Activated CD8-positive, alpha-beta memory T cell treated with anti-CD3 and anti-CD28 coated beads for 24 hours (primary cell): ENCODE results near the gene PTPRK.
"Not testable (repeated sequence)": the region's sequence is repeated elsewhere in the genome, so short reads cannot be mapped to it uniquely, and the experiment has no call there.

Source experiments
- DNase-seq: peaks from one replicate; pipeline ENCODE4 v3.0.0-alpha.2; 2020

PTPRK gene

GRCh38 chr6:128487055-128487454 lies 33.3 kb downstream of the PTPRK start:
- no peak for DNase-seq

- DNase-seq, result not testable (repeated sequence)
Observed at GRCh38 chr6:128486580-128486979, 33.8 kb downstream of the PTPRK start.

- DNase-seq, result no peak
Observed at GRCh38 chr6:128483472-128484135, 36.8 kb downstream of the PTPRK start.

GRCh38 chr6:128482642-128483041 lies 37.8 kb downstream of the PTPRK start:
- DNase-seq, result no peak

GRCh38 chr6:128479991-128480390 lies 40.4 kb downstream of the PTPRK start:
- no peak for DNase-seq

GRCh38 chr6:128479048-128479666 lies 41.2 kb downstream of the PTPRK start:
- no peak for DNase-seq

GRCh38 chr6:128478230-128479047 lies 42.0 kb downstream of the PTPRK start:
- no peak for DNase-seq

- DNase-seq, result no peak
Observed at GRCh38 chr6:128474933-128475332, 45.5 kb downstream of the PTPRK start.

- DNase-seq, result no peak
Observed at GRCh38 chr6:128474481-128474880, 45.9 kb downstream of the PTPRK start.

GRCh38 chr6:128471907-128472306 lies 48.5 kb downstream of the PTPRK start:
- DNase-seq, result no peak

- no peak for DNase-seq
Observed at GRCh38 chr6:128465368-128466343, 54.7 kb downstream of the PTPRK start.

- no peak for DNase-seq
Observed at GRCh38 chr6:128464790-128465189, 55.6 kb downstream of the PTPRK start.

GRCh38 chr6:128463942-128464341 lies 56.5 kb downstream of the PTPRK start:
- DNase-seq, result no peak

- no peak for DNase-seq
Observed at GRCh38 chr6:128461501-128461900, 58.9 kb downstream of the PTPRK start.

GRCh38 chr6:128456510-128457230 lies 63.7 kb downstream of the PTPRK start:
- DNase-seq, result no peak

GRCh38 chr6:128455959-128456358 lies 64.4 kb downstream of the PTPRK start:
- no peak for DNase-seq

- no peak for DNase-seq
Observed at GRCh38 chr6:128452713-128453112, 67.7 kb downstream of the PTPRK start.

GRCh38 chr6:128446497-128446896 lies 73.9 kb downstream of the PTPRK start:
- DNase-seq, result no peak

GRCh38 chr6:128443553-128443952 lies 76.8 kb downstream of the PTPRK start:
- no peak for DNase-seq

- DNase-seq, result no peak
Observed at GRCh38 chr6:128439627-128440026, 80.8 kb downstream of the PTPRK start.

GRCh38 chr6:128438393-128438792 lies 82.0 kb downstream of the PTPRK start:
- no peak for DNase-seq

GRCh38 chr6:128437685-128438084 lies 82.7 kb downstream of the PTPRK start:
- DNase-seq, result no peak
